G401 (cell line): ENCODE results near the gene RUNX1. TPM values are rescaled to one million over a fixed set of nuclear protein-coding genes. Genes with fewer than 3 reads are reported as not detected.
A peak's percentile ranks its signal among the peaks of the same experiment; 100 is the strongest.
"Not testable (repeated sequence)": the region's sequence is repeated elsewhere in the genome, so short reads cannot be mapped to it uniquely, and the experiment has no call there.

Experiments
- DNase-seq: peaks from one replicate; pipeline ENCODE4 v3.0.0-alpha.2; 2015; ENCODE audit warnings: low spot score
- in situ Hi-C: cut with HindIII; loops from 2 replicates; pipeline ENCODE4 v1.10.0; 2016; ENCODE audit warnings: low sequenced_read_pairs, mixed read lengths
- total RNA-seq: library from RNA; depleted of rRNA; stranded (reverse); fragments of >200 nt; shearing (Covaris generic); gene quantifications from 2 replicates; pipeline ENCODE4 v1.2.3, GENCODE V29; 2014

The RUNX1 gene
- total RNA-seq, 1 experiment from 2014 or later: not detected

DNA sequence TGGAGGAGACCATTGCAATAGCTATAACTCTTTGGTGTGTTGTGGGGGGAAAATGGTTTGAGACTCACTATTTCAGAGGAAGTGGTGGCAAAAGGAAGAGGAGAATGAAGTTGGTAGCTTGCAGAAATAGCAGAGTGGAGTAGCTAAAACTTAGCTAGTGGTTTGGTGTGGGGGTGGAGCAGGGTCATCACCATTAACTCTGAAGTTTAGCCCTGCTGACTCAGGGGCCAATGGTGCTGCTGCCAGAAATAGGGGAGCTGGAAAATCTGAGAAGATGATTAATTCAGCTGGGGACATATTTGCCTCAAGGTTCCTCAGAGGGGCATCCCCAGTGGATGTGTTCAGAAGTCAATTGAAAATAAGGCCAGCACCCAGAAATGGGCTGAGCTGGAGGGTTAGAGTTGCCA lies 65.4 kb downstream of the RUNX1 start:
- DNase-seq: no peak
- in situ Hi-C loops: no loop called here

DNA sequence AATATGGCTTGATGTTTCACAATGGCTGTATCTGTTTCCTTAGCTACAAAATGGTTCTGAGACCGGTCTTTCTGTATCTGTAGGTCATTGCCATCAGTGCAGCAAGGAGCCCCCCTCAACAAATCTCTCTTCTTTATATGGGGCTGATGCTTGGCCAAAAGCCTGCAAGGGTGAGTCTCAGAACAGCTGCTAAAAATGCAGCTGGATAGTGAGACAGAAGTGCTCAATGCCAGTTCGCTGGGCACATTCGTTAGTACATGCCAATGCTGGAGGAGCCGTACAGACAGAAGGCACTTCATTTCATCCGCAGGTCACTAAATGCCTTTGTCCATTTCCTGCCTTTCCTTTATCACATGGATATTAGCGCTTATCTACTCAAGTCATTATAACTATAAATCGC lies 67.3 kb downstream of the RUNX1 start:
- DNase-seq: no peak
- in situ Hi-C loops: no loop called here

DNA sequence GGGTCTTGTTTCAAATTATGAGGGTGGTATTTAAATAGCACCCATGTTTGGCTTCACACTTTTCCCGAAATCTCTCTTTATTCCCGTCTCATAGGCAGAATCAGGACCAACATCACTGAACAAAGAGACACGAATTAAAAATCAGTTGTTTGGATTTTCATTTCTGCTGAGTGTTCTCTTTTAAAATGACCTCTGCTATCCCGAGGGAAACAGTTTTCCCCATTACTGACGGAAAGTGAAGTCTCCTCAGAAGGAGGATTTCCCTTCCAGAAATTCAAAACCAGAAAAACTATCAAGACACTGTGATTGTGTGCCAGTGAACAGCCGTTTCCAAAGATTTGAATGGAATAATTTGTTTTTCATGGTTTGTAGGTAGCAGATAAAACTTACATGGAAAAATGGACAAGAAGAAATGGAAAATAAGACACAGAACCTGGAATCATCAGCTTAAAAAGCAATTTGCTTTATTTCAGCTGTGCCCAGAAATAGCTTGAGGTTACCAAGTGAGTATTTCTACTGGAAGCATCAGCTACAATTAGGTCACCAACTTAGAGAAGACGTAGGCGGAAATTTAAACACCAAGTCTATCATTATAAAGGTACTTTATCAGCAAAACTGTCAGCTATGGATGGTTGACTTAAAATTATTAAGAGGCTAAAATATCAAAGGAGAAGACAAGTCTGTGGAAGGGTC lies 68.5 kb downstream of the RUNX1 start:
- in situ Hi-C loops: no loop called here
- DNase-seq: no peak

DNA sequence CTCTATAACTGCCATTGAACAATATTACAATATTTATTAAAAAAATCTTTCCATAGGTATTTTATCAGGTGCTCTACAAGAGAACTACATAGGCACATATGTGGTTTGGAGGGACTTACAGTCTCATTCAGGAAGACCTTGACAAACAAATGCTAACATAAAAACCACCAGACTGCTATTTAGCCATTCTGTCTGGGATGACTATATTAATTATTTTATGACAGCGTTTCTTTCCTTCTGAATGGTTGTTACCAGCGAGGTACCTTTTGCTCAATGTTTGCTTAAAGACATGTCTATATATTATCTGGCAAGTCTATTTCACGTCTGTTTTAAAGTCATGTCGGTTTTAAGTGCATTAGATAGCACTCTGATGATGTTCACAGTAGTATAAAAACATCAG lies 69.7 kb downstream of the RUNX1 start:
- in situ Hi-C loops: no loop called here
- DNase-seq: no peak

DNA sequence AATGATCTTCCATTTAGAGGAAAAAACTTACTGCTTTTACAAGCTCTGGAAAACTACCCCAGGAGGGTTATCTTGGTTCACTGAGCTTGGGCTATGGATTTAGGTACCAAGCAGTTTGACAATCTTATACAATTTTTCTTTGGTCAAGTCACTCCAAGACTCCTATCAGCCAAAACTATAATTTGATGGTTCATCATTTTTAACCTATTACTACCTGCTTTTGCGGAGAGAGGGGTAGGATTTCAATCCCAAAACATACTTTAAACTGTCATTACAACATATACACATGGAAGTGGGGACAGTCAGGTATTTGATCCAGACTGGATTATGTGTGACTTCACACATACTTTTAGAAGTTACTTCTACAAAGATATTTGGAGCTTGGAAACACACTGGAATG lies 71.8 kb downstream of the RUNX1 start:
- in situ Hi-C loops: no loop called here

DNA sequence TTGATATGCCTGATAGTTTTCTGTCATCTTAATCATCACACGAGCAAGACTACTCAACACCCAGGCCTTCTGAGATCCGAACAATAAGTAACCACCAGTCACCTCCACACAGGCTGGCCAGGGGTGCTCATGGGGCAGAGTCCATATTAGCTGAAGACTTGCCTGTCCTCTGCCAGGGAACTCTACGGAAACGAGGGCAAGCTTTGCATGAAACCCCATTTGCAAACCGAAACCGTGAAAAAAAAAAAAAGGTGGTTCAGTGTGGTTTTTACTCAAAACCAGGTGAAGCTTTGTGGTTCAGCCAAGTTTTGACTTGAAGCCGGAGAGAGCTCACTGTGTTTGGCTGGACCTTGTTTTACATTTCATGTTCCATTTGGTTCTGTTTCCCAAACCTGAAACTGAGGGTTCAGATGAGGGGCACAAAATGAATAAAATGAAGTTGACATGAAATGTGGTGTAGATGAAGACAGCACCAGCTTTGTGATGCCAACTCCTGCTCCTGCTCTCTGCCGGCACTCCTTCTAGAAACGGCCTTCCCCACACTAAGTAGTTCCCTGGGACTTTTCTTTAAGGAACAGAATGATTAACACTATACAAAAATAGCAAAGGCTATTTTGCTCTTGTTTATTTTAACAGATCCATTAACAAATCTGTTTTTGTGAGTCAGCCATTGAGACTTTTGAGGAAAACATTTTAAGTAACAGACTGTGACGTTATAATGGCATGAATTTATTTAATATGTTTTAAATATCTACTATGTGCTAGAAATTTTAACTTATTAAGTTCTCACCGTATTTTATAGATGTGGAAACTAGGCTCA lies 74.7 kb downstream of the RUNX1 start:
- no peak for DNase-seq
- in situ Hi-C loops: no loop called here

More for the DNA sequence above, 71.8 kb downstream of the RUNX1 start:
- no peak for DNase-seq

DNA sequence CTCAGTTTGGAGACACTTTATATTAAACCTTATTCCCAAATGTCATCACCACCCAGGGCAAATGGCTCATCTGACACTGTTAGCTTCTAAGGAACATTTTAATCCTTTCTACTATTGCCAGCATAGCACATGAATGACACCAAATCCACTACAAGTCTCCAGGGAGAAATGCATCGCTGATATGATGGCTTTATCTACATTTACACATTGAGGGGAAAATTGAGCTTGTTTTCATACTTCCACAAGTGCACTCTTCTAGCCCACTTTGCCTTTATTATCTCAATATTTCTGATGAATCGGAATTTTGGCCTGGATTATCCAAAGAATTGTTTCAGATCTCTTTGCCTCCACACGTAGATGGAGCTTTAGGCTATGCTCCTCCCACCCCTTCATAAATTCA lies 75.4 kb downstream of the RUNX1 start:
- in situ Hi-C loops: no loop called here
- DNase-seq: no peak

DNA sequence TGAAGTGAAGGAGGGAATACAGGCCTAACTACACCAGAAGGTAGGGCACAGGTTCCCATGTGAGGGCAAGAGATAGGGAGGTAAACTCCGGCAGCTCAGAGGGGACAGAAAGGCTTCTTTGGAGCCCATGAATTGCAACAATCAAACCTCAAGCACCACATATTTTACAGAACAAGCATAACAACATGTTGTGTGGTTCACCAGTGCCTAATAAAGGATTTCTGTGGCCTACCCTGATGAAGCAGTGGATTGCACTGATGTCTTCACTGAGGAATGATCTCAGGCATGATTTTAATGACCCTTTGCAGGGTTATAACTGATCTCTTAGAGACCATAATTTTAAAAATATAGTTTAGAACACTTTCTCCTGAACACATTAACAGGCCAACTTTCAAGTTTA lies 77.4 kb downstream of the RUNX1 start:
- in situ Hi-C loops: no loop called here
- DNase-seq: no peak

DNA sequence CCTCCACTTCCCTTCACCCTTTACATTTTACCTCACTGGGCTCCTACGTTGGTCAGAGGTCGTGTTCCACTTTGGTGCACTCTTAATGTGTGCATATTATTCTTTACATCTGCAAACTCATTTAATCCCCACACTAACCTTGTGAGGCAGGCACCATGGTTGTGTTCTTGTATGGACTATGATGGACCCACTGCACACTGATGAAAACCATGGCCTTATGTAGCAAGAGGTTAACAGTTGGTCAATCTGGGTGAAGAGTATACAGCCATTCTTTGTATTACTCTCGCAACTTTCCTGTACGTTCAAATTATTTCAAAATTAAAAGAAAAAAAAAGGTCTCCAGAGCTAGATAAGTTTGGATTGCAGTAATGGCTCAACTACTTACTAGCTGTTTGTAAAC lies 78.5 kb downstream of the RUNX1 start:
- DNase-seq: no peak
- in situ Hi-C loops: no loop called here

DNA sequence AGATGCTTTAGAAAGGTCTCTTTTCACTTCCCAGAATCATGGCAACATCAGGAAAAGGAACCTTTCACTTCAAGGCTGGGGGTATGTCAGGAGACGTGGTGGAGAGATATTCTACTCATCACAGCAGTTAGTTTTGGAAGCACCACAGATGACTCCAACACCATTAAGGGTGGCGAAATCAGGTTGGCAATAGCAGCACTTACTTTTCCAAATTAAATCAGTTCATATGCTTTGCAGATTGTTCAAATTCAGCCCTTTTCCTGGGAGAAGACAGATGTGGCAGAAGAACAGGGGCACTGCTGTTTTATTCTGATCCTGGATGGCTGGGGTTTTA lies 79.0 kb downstream of the RUNX1 start:
- no peak for DNase-seq
- in situ Hi-C loops: no loop called here

DNA sequence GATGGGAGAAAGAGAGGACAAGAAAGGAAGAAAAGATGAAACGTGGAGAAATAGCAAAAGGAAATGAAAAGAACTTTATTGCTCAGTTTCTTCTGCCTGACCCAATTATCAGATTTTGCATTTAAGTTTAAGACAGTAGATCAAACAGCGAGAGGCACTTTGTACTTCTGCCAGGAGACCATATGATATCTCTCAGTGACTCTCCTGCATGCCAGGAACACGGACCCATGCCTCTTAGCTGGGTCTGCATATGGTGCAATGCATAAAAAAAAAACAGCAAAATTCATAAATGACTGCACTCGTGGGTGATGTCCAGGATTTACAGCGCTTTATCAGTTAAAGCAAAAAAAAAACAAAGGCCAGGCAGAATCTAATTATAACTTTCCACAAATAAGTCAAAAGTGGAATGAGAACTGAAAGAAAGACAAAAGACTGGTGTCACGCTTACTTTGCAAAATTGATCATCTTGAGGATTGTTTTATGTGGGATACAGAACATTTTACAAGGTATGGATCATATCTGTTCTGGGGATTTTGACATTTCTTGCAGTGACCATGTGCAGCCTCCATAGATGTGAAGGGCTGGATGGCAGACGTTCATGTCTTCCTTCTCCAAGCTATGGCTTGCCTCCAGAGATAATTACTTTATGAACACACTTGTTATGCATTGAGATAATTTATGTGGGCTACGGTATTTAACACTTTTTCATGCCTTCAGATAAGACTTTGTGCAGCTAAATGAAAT lies 79.5 kb downstream of the RUNX1 start:
- peak; percentile 50 for DNase-seq
- in situ Hi-C loops: no loop called here

DNA sequence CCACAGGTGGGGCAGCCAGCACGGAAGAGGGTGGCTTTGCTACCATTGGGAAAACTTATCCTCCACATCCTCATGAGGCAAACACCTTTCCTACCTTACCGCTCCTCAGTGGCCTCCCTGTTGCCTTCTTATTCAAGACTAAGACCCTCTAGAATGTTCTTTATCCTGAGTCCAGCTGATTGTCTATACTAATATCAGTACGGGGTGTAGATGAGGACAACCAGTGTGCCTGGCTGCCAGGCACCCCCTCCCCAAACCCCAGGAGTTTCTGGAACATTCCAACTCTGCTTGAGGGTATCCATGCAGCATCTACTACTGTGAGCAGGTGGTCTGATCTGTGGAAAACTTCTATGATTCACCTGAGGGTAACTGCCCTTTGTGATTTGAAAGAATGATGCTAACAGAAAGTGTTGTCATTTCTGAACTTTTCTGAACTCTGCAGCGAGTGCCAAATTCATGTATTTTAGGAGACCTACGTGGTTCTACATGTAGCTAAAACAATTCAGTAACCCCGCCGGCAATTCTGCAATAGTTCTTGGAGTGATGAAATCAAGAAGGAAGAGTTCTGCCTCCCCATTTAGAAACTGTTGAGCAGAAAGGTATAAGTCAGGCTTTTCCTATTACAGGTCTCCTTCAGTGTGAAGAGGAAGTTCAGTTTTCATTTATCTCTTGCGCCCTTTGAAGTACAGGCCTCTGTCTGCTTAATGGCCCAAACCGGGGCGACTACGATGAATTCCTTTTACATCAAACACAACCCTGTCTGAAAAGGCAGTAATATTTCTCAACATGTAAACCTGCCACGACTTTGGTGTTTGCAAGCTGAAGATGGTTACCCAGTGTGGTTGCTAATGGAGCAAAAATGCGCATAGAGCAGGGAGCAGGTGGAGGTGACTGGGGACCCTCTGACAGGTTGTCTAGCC lies 80.4 kb downstream of the RUNX1 start:
- in situ Hi-C loops: no loop called here
- peak; percentile 2 for DNase-seq

DNA sequence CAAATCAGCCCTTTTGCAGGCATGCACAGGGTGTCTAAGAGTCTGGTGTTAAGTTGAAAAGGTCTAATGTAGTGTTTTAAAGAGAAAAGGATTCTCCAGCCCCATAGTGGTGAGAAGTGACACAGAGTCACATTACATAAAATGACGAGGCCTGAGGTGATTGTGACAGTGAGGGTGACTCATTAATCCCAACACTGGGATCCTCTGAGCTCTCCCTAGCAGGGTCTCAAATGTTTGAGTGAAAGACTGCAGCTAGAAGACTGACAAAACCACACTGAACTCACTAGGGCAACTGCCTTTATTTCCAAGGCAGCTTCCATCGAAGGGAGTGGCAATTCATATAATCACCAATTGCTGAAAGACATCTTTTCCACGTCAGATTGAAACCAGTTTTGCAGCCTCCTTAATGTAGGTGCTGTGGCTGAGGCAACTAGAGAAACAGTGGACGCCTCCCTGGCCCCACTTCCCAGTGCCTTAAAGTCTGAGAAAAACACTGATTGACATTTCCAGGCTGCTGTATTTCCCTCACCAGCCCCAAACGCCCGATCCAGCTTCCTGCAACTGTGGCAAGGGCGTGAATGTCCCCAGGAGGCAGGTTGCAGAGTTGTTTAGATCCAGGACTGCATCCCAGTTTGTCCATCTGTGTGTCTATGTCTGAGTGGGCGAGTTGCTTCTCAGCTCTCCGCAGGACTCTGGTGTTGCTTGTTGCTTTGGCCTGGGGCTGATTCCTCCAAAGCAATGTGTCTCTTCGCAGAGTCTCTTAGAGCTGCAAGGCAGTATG lies 81.4 kb downstream of the RUNX1 start:
- peak; percentile 20 for DNase-seq
- in situ Hi-C loops: no loop called here

DNA sequence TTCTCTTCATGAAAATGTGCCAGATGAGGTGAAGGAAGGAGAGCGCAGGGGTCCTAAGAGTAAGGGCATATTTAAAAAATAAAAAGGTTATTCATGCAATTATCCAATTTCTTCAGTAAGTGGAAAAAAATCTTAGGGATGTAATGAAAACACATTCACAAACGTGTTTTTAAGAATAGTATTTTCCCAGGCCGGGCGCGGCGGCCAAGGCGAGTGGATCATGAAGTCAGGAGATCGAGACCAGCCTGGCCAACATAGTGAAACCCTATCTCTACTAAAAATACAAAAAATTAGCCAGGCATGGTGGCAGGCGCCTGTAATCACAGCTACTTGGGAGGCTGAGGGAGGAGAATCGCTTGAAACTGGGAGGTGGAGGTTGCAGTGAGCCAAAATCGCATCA lies 82.2 kb downstream of the RUNX1 start:
- in situ Hi-C loops, DNase-seq: not testable (repeated sequence)

DNA sequence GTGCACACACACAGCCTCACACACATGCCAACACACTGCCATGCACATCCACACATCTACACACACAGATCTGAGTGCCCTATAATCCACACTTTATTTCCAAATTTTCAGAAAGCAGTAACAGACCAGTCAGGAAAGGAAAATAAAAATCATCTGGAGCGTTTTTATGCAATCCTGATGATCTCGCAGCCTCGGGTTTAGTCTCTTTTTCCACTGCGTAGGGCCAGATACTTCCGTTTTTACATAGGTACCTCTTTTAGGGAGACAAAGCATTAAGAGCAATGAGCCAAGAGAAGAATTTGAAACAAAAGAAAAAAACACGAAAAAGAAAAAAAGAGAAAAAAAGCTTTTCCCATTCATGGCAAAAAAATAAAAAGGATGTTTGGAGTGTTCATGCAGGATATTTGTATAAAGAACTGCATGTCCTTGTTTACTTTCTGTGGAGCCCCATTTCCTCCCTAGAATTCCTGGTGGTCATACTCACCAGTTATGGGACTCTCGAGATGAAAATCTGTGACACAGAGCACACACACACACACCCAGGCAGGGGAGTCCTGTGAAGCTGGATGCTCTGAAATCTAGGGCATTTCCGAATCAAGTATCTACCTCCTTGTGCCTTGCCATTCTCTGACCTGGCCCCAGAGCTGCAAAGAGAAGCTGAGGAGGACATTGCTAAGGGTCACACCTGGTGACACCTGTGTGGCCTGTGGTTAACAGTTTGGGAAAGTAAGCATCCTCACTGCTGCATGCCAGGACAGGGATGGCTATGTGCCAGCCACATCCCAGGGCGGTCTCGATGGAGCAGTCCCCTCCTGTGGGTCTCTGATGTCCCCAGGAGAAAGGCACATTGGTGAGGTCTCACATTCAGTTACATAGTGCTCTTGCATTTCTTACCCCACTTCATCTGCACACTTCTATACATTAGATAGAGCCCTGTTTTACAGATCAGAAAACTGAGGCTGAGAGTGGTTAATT lies 83.6 kb downstream of the RUNX1 start:
- in situ Hi-C loops: no loop called here
- DNase-seq: no peak

DNA sequence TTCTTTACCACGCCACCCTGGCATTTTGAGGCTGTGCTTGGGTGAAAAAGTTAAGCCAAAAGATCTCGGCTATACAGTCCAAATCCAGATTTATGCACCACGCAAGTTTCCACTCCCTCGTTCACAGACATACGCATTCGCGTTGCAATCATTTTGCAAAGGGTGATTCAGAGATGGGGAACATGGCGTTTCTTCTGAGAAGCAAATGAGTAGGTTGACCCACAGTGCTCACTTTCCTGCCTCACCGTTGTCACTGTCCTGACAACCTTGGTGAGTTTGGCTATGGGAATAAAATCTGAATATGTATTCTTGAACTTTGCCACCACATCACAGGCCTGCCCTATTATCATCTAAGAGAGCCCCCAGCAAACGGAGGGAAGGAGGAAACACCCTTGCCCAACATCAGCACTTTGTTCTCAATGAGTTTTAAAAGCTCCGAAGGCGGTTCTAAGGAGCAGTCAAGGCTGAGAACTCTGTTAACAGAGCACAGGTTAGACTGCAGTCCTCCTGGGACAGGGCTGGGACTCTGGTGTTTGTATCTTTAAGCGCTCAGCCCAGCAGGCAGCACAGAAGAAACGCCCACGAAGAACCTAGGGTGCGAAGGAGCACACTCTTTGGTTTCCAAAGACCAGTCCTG lies 86.4 kb downstream of the RUNX1 start:
- no peak for DNase-seq
- in situ Hi-C loops: no loop called here

DNA sequence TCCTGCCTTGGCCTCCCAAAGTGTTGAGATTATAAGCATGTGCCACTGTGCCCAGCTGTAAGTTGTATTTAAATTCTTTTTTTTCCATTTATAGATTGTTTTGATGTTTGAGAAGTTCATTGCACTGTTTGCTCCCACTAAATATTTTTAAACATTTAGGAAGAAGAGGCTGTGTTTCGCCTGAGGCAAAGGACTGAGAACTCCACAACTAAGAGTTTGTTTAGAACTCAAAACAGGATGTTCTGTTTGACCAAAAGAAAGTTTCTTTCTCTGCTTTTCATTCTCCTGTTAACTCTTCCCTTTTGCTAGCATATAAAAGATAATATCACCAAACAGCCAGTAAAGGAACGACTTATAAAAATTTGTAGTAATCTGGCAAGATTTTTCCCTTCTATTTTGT lies 87.0 kb downstream of the RUNX1 start:
- in situ Hi-C loops: no loop called here
- DNase-seq: no peak
